ENCODE results near the gene CLPTM1. TPM values are rescaled to one million over a fixed set of nuclear protein-coding genes. Genes with fewer than 3 reads are reported as not detected.

CLPTM1 gene
- total RNA-seq, 1 donor from 2014 or later: 109 TPM

GRCh38 chr19:45008552-45008951 lies 53.4 kb downstream of the CLPTM1 start:
- no peak for DNase-seq (ENCODE audit: low spot score)

- DNase-seq (ENCODE audit: low spot score): no peak
These were observed 54.6 kb downstream of the CLPTM1 start for GRCh38 chr19:45009625-45010255.

GRCh38 chr19:45010306-45010705 lies 55.1 kb downstream of the CLPTM1 start:
- no peak for DNase-seq (ENCODE audit: low spot score)

GRCh38 chr19:45011959-45012358 lies 56.8 kb downstream of the CLPTM1 start:
- no peak for DNase-seq (ENCODE audit: low spot score)

GRCh38 chr19:45016388-45017314 lies 61.5 kb downstream of the CLPTM1 start:
- no peak for DNase-seq (ENCODE audit: low spot score)

- no peak for DNase-seq (ENCODE audit: low spot score)
These were observed 64.0 kb downstream of the CLPTM1 start for GRCh38 chr19:45019187-45019586.

- no peak for DNase-seq (ENCODE audit: low spot score)
These were observed 64.9 kb downstream of the CLPTM1 start for GRCh38 chr19:45020071-45020470.

- DNase-seq (ENCODE audit: low spot score): no peak
These were observed 66.8 kb downstream of the CLPTM1 start for GRCh38 chr19:45021971-45022370.

- DNase-seq (ENCODE audit: low spot score): no peak
These were observed 67.9 kb downstream of the CLPTM1 start for GRCh38 chr19:45023048-45023447.

GRCh38 chr19:45025264-45025663 lies 70.1 kb downstream of the CLPTM1 start:
- no peak for DNase-seq (ENCODE audit: low spot score)

- DNase-seq (ENCODE audit: low spot score): no peak
These were observed 72.2 kb downstream of the CLPTM1 start for GRCh38 chr19:45027371-45027770.

GRCh38 chr19:45030825-45031224 lies 75.6 kb downstream of the CLPTM1 start:
- no peak for DNase-seq (ENCODE audit: low spot score)

GRCh38 chr19:45032421-45032820 lies 77.2 kb downstream of the CLPTM1 start:
- no peak for DNase-seq (ENCODE audit: low spot score)

- no peak for DNase-seq (ENCODE audit: low spot score)
These were observed 80.6 kb downstream of the CLPTM1 start for GRCh38 chr19:45035755-45036154.

GRCh38 chr19:45037393-45038169 lies 82.4 kb downstream of the CLPTM1 start:
- no peak for DNase-seq (ENCODE audit: low spot score)

- peak; percentile 97 for DNase-seq (ENCODE audit: low spot score)
These were observed 84.0 kb downstream of the CLPTM1 start, which contains the start of gene CLASRP for GRCh38 chr19:45038931-45039893. Gene CLASRP, plus strand, starts transcription at chr19:45039045. Its CDS starts 1,168 bp downstream, at chr19:45040213.

- no peak for DNase-seq (ENCODE audit: low spot score)
These were observed 85.0 kb downstream of the CLPTM1 start for GRCh38 chr19:45040059-45040771.

GRCh38 chr19:45041125-45041524 lies 85.9 kb downstream of the CLPTM1 start:
- no peak for DNase-seq (ENCODE audit: low spot score)
